HepG2 (cell line): ENCODE measurements around the gene TMEM107. TPM values are rescaled to one million over a fixed set of nuclear protein-coding genes. Genes with fewer than 3 reads are reported as not detected.

Experiments used
- AKAP8 ChIP-seq: sonication (generic); formaldehyde crosslinking; IDR thresholded peaks from 2 replicates; pipeline ENCODE4 v1.5.1; 2020; ENCODE audit warnings: mild to moderate bottlenecking, missing genetic modification reagents
- HMG20A ChIP-seq: IDR thresholded peaks from 2 replicates; pipeline ENCODE4 v1.6.1; 2016; ENCODE audit warnings: borderline replicate concordance
- KMT2B ChIP-seq: IDR thresholded peaks from 2 replicates; pipeline ENCODE4 v1.6.1; 2016; ENCODE audit warnings: missing genetic modification reagents, missing compliant biosample characterization
- MATR3 ChIP-seq: sonication (generic); formaldehyde crosslinking; IDR thresholded peaks from 2 replicates; pipeline ENCODE4 v1.4.0; 2020; ENCODE audit warnings: missing genetic modification reagents
- NFRKB ChIP-seq: fragments of 450-650 bp; IDR thresholded peaks from 2 replicates; pipeline ENCODE4 v1.6.1; 2017
- SALL2 ChIP-seq: sonication (generic); formaldehyde crosslinking; IDR thresholded peaks from 2 replicates; pipeline ENCODE4 v1.8.1; 2023; ENCODE audit warnings: mild to moderate bottlenecking, missing genetic modification reagents, inconsistent platforms
- SMAD3 ChIP-seq: sonication (generic); formaldehyde crosslinking; IDR thresholded peaks from 2 replicates; pipeline ENCODE4 v1.4.0; 2020; ENCODE audit warnings: missing genetic modification reagents
- SOX5 ChIP-seq: IDR thresholded peaks from 2 replicates; pipeline ENCODE4 v1.6.1; 2016; ENCODE audit warnings: borderline replicate concordance
- THAP11 ChIP-seq: IDR thresholded peaks from 2 replicates; pipeline ENCODE4 v1.6.1; 2016; ENCODE audit warnings: missing biosample characterization, missing genetic modification reagents
- TP53 ChIP-seq: sonication (generic); formaldehyde crosslinking; conservative IDR thresholded peaks from 2 replicates; pipeline ENCODE4 v1.4.0; 2020; ENCODE audit warnings: missing genetic modification reagents
- ZBTB21 ChIP-seq: sonication (generic); formaldehyde crosslinking; IDR thresholded peaks from 2 replicates; pipeline ENCODE4 v1.4.0; 2020; ENCODE audit warnings: missing genetic modification reagents
- ZBTB8A ChIP-seq: sonication (generic); formaldehyde crosslinking; IDR thresholded peaks from 2 replicates; pipeline ENCODE4 v1.4.0; 2020; ENCODE audit warnings: mild to moderate bottlenecking, low read depth, missing genetic modification reagents, borderline replicate concordance
- ZMAT3 ChIP-seq: sonication (generic); formaldehyde crosslinking; conservative IDR thresholded peaks from 2 replicates; pipeline ENCODE4 v1.7.0; 2021; ENCODE audit warnings: missing genetic modification reagents
- ZNF101 ChIP-seq: sonication (generic); formaldehyde crosslinking; IDR thresholded peaks from 2 replicates; pipeline ENCODE4 v1.4.0; 2020; ENCODE audit warnings: mild to moderate bottlenecking, low read depth, missing genetic modification reagents, borderline replicate concordance
- ZNF121 ChIP-seq: sonication (generic); formaldehyde crosslinking; IDR thresholded peaks from 2 replicates; pipeline ENCODE4 v1.5.0; 2020; ENCODE audit warnings: mild to moderate bottlenecking, missing genetic modification reagents
- ZNF180 ChIP-seq: sonication (generic); formaldehyde crosslinking; IDR thresholded peaks from 2 replicates; pipeline ENCODE4 v1.4.0; 2020; ENCODE audit warnings: low read depth, missing genetic modification reagents, borderline replicate concordance
- ZNF367 ChIP-seq: sonication (generic); formaldehyde crosslinking; IDR thresholded peaks from 2 replicates; pipeline ENCODE4 v1.4.0; 2020; ENCODE audit warnings: missing genetic modification reagents, borderline replicate concordance
- polyA plus RNA-seq, 8 experiments: library from polyadenylated mRNA; depleted of rRNA in 3 of 8; stranded (reverse) in 7 of 8; unstranded in 1 of 8; fragments of >200 nt; fragmentation: Illumina TruSeq in 4 of 8; extraction: Trizol in 4 of 8; gene quantifications; 2 replicates each; pipeline versions ENCODE4 v1.2.1 to v1.2.3, GENCODE V29; 2011 to 2016; ENCODE audit warnings: low read depth in 4 of 8, missing spikeins in 1 of 8, mixed read lengths in 1 of 8; ENCODE audit not compliant: insufficient read depth in 1 of 8
- total RNA-seq, 5 experiments: library from RNA; depleted of rRNA; stranded (reverse); fragments of >200 nt; fragmentation: Illumina TruSeq; extraction: Trizol; gene quantifications; 2 replicates each; pipeline ENCODE4 v1.2.3, GENCODE V29; 2016; ENCODE audit warnings: low read depth in 1 of 5
- TF ChIP-seq, protein P1 (sequence below), 2 experiments: sonication (generic) in 1 of 2; formaldehyde crosslinking in 1 of 2; IDR thresholded peaks; 2 replicates each; pipeline versions ENCODE4 v1.5.1 to v1.6.1; 2011 to 2020; ENCODE audit warnings: borderline replicate concordance in 1 of 2, low read depth in 1 of 2, low read length in 1 of 2, mild to moderate bottlenecking in 1 of 2, missing genetic modification reagents in 1 of 2, moderate library complexity in 1 of 2
- TF ChIP-seq, protein P2 (sequence below): IDR thresholded peaks from 2 replicates; pipeline ENCODE4 v1.6.1; 2016; ENCODE audit warnings: missing biosample characterization, missing genetic modification reagents, low read depth
- TF ChIP-seq, protein P3 (sequence below): sonication (generic); formaldehyde crosslinking; IDR thresholded peaks from 2 replicates; pipeline ENCODE4 v1.8.1; 2023; ENCODE audit warnings: mild to moderate bottlenecking, missing genetic modification reagents
- TF ChIP-seq, protein P4 (sequence below): sonication (generic); formaldehyde crosslinking; IDR thresholded peaks from 2 replicates; pipeline ENCODE4 v1.8.1; 2023; ENCODE audit warnings: mild to moderate bottlenecking, missing genetic modification reagents, borderline replicate concordance
- TF ChIP-seq, protein P5 (sequence below): sonication (generic); formaldehyde crosslinking; IDR thresholded peaks from 2 replicates; pipeline ENCODE4 v1.8.1; 2023; ENCODE audit warnings: mild to moderate bottlenecking, moderate library complexity, missing genetic modification reagents

Gene TMEM107
- total and polyA plus RNA-seq, 2 of the 13 experiments (the other 11 are each of a cell fraction or from before 2014, with no cell fraction given) = 7.2 to 15.3 TPM

DNA sequence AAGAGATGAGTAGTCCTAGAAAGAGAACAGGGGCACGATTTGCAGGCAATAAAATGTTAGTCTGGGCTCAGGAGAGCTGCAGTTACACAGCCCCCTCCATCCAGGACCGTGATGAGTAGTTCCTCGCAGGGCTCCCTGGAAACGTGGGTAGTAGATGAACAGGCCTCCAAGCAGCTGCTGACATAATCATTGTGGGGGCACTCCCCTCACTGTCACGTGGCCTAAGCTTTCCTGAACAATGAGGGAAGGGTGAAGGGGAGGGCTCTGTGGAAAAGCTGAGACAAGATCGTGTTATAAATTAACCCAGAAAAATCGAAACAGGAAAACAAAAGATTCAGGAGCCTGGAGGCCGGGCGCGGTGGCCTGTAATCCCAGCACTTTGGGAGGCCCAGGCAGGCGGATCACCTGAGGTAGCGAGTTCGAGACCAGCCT lies 22.6 kb downstream of the TMEM107 start (continued):
- TF ChIP-seq, protein P1, sequence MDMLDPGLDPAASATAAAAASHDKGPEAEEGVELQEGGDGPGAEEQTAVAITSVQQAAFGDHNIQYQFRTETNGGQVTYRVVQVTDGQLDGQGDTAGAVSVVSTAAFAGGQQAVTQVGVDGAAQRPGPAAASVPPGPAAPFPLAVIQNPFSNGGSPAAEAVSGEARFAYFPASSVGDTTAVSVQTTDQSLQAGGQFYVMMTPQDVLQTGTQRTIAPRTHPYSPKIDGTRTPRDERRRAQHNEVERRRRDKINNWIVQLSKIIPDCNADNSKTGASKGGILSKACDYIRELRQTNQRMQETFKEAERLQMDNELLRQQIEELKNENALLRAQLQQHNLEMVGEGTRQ (IDR thresholded peaks at IDR 0.05; ENCODE audit: low read depth, low read length) = peak; percentile 90
- TF ChIP-seq, protein P1 (CRISPR knock-in tag; IDR thresholded peaks at IDR 0.05; ENCODE audit: borderline replicate concordance) = peak; percentile 92; the same call in 1 of the 2 replicates
- TF ChIP-seq, protein P2, sequence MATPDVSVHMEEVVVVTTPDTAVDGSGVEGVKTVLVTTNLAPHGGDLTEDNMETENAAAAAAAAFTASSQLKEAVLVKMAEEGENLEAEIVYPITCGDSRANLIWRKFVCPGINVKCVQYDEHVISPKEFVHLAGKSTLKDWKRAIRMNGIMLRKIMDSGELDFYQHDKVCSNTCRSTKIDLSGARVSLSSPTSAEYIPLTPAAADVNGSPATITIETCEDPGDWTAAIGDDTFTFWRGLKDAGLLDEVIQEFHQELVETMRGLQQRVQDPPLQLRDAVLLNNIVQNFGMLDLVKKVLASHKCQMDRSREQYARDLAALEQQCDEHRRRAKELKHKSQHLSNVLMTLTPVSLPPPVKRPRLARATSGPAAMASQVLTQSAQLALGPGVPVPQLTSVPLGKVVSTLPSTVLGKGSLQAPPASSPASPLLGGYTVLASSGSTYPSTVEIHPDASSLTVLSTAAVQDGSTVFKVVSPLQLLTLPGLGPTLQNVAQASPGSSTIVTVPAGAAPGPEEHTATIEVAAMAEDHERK (CRISPR knock-in tag) = no peak
- TF ChIP-seq, protein P3, sequence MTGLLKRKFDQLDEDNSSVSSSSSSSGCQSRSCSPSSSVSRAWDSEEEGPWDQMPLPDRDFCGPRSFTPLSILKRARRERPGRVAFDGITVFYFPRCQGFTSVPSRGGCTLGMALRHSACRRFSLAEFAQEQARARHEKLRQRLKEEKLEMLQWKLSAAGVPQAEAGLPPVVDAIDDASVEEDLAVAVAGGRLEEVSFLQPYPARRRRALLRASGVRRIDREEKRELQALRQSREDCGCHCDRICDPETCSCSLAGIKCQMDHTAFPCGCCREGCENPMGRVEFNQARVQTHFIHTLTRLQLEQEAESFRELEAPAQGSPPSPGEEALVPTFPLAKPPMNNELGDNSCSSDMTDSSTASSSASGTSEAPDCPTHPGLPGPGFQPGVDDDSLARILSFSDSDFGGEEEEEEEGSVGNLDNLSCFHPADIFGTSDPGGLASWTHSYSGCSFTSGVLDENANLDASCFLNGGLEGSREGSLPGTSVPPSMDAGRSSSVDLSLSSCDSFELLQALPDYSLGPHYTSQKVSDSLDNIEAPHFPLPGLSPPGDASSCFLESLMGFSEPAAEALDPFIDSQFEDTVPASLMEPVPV (CRISPR knock-in tag) = no peak
- TF ChIP-seq ZBTB21 (CRISPR knock-in tag) = 0 out of 2 replicates have a peak, but pooled peaks have one; percentile 5
- TF ChIP-seq ZNF180 (CRISPR knock-in tag) = no peak
- no peak for TF ChIP-seq ZNF121 (CRISPR knock-in tag)
- TF ChIP-seq ZBTB8A (CRISPR knock-in tag) = no peak
- no peak for TF ChIP-seq ZNF101 (CRISPR knock-in tag)
- TF ChIP-seq AKAP8 (CRISPR knock-in tag) = peak; percentile 49; the same call in 1 of the 2 replicates
- TF ChIP-seq HMG20A (CRISPR knock-in tag) = no peak; the same call in 1 of the 2 replicates
- no peak for TF ChIP-seq ZNF367 (CRISPR knock-in tag)
- peak; percentile 9; the same call in 1 of the 2 replicates for TF ChIP-seq THAP11 (CRISPR knock-in tag)
- no peak for TF ChIP-seq TP53
- no peak for TF ChIP-seq SALL2 (CRISPR knock-in tag)
- no peak for TF ChIP-seq KMT2B (CRISPR knock-in tag)
- no peak; the same call in 1 of the 2 replicates for TF ChIP-seq ZMAT3
- no peak for TF ChIP-seq NFRKB
- TF ChIP-seq, protein P4, sequence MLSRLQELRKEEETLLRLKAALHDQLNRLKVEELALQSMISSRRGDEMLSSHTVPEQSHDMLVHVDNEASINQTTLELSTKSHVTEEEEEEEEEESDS (CRISPR knock-in tag) = no peak
- TF ChIP-seq MATR3 = no peak
- no peak for TF ChIP-seq SMAD3 (CRISPR knock-in tag)
- TF ChIP-seq SOX5 = peak; percentile 99
- TF ChIP-seq, protein P5, sequence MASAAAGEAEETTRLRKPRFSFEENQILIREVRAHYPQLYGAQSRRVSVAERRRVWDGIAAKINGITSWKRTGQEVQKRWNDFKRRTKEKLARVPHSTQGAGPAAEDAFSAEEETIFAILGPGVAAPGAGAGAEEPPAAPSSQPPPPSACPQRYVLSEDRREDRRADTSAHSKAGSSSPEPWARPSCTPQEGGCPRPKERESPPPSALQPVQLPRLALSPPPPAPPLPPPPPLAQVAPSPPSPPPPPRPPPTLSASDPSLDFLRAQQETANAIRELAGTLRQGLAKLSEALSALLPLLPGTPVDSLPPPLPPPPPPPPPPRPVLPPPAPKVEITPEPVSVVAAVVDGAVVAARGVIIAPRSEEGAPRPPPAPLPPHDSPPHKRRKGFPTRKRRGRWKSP (CRISPR knock-in tag) = no peak
